GM19023 (cell line): ENCODE results near the gene TMPRSS9.
A peak's percentile ranks its signal among the peaks of the same experiment; 100 is the strongest.
"Not testable (repeated sequence)": the region's sequence is repeated elsewhere in the genome, so short reads cannot be mapped to it uniquely, and the experiment has no call there.

Experiments
- ATAC-seq: cut with Tn5 transposase; IDR thresholded peaks from one replicate; pipeline ENCODE4 v1.9.1; 2021; ENCODE audit warnings: mild to moderate bottlenecking, moderate library complexity; ENCODE audit not compliant: unreplicated experiment

The TMPRSS9 gene

DNA sequence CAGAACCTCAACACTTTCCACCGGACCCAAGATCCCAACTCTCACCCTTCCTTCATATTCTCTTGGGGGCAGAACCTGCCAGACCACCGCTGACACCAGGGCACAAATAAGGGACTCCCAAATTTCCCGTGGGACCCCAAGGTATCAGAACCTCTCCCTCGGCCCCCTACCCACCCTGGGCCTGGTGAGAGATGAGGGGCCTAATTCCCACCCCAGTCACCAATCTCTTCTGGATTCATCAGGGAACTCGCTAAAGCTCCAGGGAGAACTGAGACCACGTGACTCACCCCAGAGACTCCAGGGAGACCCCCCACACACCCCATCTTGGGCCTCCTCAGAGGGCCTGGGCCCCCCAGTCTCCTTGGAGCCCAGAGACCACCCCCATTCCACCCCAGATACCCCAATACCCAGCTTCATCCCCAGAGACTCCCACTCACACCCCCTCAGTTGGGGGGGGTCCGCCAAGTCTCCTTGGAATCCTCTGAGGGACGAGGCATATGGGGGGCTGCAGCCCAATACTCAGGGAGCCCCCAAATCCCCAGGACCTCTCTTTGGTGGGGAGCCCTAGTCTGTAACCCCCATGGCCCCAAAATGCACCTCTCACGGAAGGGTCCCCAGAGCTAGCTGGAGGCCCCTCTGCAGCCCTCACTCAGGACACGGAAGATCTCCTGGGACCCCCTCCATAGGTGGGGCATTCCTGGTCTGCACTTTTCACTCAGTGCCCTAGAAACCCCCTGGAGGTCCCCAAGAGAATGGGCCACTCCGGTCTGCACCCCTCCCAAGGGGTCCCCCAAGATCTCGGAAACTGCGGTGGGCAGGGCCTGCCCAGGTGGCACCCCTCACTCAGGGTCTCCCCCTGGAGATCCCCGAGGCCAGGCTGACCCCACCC, 95.1 kb downstream of the TMPRSS9 start:
- ATAC-seq: no peak

DNA sequence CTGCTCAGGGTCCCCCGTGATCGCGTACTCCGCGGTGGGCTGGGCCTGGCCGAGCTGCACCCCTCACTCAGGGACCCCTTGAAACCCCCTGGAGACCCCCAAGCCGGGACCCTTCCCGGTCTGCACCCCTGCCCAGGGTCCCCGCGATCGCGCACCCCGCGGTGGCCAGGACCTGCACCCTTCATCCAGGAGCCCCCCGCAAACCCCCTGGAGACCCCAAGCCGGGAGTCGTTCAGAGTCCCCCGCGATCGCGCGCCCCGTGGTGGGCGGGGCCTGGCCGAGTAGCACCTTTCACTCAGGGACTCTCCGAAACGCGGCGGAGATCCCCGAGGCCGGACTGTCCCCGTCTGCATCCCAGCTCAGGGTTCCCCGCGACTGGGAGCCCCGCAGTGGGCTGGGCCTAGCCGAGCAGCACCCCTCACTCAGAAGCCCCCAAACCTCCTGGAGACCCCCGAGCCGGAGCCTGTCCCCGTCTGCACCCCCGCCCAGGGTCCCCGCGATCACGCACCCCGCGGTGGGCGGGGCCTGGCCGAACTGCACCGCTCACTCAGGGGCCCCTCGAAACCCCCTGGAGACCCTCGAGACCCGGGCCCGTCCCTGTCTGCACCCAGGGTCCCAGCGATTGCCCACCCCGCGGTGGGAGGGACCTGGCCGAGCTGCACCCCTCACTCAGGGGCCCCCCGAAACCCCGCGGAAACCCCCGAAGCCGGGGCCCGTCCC, 95.9 kb downstream of the TMPRSS9 start:
- peak; percentile 28 for ATAC-seq

DNA sequence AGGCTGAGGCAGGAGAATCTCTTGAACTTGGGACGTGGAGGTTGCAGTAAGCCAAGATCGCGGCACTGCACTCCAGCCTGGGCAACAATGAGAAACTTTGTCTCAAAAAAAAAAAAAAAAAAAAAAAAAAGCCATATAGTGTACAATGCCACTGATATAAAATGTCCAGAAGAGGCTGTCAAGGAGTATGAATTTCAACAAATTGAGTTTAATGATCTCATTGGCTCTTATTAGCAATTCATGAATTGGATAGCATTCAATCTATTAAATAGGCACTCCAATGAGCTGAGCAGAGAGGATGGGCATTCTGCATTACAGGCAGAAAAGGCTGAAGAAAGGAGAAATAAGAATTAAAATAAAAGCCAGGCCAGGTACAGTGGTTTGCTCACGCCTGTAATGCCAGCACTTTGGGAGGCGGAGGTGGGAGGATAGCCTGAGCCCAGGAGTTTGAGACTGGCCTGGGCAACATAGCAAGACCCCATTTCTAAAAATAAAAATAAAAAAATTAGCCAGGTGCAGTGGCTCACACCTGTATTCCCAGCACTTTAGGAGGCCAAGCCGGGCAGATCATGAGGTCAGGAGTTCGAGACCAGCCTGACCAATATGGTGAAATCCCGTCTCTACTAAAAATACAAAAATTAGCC, 97.5 kb downstream of the TMPRSS9 start:
- ATAC-seq: no peak

DNA sequence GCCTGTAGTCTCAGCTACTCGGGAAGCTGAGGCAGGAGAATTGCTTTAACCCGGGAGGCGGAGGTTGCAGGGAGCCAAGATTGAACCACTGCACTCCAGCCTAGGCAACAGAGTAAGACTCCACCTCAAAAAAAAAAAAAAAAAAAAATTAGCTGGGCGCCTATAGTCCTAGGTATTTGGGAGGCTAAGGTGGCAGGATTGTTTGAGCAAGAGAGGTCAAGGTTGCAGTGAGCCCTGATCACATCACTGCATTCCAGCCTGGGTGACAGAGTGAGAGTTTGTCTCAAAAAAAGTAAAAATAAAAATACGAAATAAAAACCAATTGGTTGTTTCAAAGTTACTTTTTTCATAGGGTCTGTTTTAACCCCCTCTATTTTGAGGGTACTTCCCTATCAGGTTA, 98.0 kb downstream of the TMPRSS9 start:
- no peak for ATAC-seq

DNA sequence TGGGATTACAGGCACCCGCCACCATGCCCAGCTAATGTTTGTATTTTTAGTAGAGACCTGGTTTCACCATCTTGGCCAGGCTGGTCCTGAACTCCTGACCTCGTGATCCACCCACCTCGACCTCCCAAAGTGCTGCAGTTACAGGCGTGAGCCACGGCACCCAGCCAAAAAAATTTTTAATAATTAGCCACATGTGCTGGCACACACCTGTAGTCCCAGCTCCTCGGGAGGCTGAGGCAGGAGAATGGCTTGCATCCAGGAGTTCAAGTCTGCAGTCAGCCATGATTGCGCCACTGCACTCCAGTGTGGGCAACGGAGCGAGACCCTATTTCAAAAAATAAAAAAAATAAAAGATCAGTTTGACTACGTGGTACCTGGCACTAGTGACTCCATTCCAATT, 98.7 kb downstream of the TMPRSS9 start:
- not testable (repeated sequence) for ATAC-seq

DNA sequence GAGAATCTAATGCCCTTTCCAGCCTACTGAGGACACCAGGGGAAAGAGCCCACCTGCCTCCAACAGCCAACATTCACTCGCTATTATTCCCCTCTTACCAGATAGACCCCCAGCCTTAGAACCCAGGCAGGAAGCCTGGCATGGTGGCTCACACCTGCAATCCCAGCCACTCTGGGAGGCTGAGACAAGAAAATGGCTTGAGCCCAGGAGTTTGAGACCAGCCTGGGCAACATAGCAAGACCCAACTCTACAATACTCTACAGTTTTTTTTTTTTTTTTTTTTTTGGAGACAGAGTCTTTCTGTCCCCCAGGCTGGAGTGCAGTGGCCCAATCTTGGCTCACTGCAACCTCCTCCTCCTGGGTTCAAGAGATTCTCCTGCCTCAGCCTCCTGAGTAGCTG, 100.2 kb downstream of the TMPRSS9 start:
- ATAC-seq: no peak

DNA sequence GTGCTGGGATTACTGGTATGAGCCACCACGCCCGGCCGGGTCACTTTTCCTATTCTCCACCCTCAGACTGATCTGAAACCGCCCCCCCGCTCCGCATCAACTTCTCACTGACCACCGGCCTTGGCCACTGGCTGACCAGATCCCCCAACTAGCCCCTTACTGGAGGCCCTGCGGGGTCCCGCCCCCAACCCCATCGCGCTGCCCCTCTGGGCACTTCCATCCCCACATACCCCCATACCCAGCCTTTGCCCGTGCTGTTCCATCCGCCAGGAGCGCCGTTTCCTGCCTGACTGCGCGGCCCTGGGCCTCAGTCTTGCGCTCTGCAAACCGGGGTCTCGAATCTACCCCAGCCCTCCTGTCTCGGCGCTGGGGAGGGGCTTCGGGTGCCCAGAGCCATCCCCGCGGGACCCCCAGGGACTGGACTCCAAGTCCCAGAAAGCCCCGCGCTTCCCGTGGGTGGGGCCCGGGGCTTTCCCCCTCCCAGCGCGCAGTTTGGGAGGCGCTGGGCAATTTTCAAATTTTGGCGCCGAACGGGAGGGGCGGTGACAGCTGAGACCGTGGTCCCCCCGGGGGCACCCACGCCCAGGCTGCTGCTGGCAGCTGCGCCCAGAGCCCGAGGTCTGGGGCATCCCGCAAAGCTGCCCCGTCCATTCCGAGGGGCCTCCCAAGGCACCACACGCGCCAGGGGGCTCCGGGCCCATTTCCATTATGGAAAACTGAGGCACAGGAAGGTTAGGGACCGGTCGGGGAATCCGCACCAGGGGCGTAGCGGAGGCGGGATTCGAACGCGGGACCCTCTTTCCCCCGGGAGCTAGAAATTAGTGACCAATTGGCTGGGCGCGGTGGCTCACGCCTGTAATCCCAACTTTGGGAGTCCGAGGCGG, 101.9 kb downstream of the TMPRSS9 start:
- no peak for ATAC-seq

DNA sequence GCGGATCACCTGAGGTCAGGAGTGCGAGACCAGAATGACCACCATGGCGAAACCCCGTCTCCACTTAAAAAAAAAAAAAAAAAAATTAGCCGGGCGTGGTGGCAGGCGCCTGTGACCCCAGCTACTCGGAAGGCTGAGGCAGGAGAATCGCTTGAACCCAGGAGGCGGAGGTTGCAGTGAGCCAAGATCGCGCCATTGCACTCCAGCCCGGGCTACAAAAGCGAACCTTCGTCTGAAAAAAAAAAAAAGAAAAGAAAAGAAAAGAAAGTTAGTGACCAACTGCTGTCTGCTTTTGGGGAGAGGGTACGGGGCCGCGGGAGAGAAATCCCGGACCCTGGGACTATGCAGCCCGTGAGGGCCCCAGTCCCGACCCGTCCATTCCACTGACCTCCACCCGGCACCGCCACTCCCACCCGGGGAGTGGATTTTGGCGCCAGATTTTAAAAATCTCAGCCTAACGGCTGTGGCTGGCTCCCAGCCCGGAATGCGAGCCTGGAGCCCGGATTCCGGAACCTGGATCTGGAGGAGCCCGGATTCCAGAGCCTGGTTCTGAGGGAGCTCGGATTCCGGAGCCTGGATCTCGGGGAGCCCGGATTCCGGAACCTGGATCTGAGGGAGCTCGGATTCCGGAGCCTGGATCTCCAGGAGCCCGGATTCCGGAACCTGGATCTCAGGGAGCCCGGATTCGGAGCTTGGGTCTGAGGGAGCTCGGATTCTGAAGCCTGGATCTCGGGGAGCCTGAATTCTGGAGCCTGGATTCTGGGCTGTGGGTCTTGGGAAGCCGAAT, 102.8 kb downstream of the TMPRSS9 start:
- ATAC-seq: no peak

DNA sequence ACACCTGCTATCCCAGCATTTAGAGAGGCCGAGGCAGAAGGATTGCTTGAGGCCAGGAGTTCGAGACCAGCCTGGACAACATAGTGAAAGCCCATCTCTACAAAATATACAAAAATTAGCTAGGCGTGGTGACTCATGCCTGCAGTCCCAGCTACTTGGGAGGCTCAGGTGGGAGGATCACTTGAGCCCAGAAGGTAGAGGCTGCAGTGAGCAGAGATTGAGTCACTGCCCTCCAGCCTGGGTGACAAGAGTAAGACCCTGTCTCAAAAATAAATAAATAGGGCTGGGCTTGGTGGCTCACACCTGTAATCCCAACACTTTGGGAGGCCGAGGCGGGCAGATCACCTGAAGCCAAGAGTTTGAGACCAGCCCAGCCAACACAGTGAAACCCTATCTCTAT, 103.6 kb downstream of the TMPRSS9 start:
- ATAC-seq: not testable (repeated sequence)

DNA sequence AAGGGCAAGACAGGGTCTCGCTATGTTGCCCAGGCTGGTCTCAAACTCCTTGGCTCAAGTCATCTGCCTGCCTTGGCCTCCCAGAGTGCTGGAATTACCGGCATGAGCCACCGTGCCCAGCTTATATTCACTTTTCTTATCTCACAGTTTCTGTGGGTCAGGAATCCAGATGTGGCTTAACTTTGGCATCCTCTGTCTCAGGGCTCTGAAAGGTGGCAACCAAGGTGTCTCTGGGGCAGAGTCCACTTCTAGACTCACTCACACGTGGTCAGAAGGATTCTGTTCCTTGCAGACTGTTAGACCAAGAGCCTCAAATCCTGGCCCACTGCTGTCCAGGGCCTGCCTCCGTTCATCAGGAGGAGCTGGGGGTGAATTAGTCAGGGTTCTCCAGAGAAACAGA, 104.3 kb downstream of the TMPRSS9 start:
- no peak for ATAC-seq

DNA sequence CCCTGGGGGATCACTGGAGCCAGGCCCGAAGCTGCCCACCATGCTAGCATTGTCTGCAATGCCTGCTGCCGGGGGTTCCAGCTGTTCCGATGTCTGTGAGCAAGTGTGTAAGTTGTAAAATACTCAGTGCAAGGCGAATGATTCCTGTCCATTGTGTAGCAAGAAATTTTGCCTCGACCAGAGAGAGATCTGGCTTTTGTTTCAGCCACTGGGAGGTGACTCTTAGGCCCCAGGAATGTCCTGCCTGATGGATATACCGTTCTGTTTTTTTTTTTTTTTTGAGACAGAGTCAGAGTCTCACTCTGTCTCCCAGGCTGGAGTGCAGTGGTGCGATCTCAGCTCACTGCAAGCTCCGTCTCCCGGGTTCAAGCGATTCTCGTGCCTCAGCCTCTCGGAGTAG, 108.5 kb downstream of the TMPRSS9 start:
- no peak for ATAC-seq

DNA sequence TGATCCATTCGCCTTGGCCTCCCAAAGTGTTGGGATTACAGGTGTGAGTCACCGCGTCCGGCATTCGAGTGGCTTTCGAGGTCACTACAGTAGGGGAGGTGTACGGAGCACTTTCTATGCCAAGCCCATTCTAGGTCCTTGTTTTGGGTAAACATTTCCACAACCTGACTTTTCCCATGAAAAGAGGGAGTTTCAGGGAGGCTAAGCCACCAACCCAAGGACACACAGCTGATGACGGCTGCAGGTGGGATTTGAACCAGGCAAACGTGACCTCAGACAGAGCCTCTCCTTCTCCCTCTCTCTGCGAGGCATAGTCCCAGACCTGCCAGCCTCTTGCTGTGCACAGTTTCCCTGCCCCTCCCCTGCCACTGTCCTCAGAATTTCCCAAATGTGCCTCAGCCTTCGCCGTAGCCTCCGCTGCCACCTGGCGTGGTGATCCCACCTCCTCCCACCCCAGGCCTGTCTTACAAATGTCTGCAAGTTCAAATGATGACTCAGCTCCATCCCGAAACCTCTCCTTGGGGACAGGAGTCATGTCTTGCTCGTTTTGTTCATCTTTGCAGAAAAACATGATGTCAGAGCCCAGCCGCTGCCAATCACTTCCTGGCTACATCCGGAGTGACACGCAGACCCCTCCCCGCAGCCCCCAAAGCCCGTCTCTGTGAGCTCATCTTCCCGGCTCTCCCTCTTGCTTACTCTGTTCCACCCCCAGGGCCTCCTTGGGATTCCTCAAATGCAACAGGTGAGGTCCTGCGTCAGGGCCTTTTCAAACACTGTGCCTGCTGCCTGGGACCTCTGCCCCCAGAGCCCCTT, 109.2 kb downstream of the TMPRSS9 start:
- no peak for ATAC-seq

GRCh38 chr19:2469915-2470200, 109.8 kb downstream of the TMPRSS9 start:
- not testable (repeated sequence) for ATAC-seq

- no peak for ATAC-seq
These were observed 114.4 kb downstream of the TMPRSS9 start for GRCh38 chr19:2474232-2475017.

DNA sequence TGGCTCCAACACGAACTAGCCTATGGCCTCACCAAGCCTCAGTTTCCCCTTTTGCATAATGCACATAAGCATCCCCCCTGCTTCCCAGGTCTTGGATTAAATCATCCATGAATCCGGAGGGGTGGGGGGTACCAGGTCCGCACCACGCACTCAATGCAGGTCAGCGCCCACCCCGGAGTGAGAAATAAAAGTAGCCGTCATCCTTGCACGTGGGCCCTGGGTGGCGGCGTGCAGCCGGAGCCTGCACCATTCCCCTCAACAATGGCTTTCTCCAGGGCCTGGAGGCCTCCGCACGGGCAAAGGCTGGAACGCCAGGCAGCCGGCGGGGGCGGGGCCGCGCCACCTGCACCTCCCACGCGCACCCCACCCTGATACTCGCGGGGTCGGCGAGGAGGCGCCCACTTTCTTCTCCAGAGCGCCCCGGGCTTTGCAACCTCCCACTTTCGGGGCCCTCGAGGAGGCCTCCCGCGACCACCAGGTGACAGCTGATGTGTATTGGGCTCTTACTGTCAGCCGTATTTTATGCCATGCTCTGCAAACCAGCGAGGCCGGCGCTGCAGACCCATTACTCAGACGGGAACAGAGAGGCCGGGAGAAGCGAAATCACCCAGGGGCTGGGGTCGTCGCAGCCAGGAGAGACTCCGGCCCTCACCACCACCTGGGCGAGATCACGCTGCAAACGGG, 115.1 kb downstream of the TMPRSS9 start:
- peak; percentile 5 for ATAC-seq
